Glutamatergic neuron (in vitro differentiated cells): ENCODE measurements around the gene CACNA1D. TPM values are rescaled to one million over a fixed set of nuclear protein-coding genes. Genes with fewer than 3 reads are reported as not detected.

Experiments used
- DNase-seq: peaks from one replicate; pipeline ENCODE4 v3.0.0; 2022
- H3K27ac Mint-ChIP-seq: one replicate; pipeline ENCODE4 v1.8.0; 2020; ENCODE audit warnings: mild to moderate bottlenecking, mixed read lengths, inconsistent platforms; ENCODE audit not compliant: unreplicated experiment
- H3K27me3 Mint-ChIP-seq: one replicate; pipeline ENCODE4 v1.8.0; 2020; ENCODE audit warnings: mild to moderate bottlenecking, moderate library complexity, mixed read lengths, inconsistent platforms; ENCODE audit not compliant: unreplicated experiment
- H3K36me3 Mint-ChIP-seq: one replicate; pipeline ENCODE4 v1.8.0; 2020; ENCODE audit warnings: mild to moderate bottlenecking, mixed read lengths, inconsistent platforms; ENCODE audit not compliant: unreplicated experiment
- H3K4me1 Mint-ChIP-seq: one replicate; pipeline ENCODE4 v1.8.0; 2020; ENCODE audit warnings: mild to moderate bottlenecking, low read depth, mixed read lengths, inconsistent platforms; ENCODE audit not compliant: unreplicated experiment
- H3K4me3 Mint-ChIP-seq: one replicate; pipeline ENCODE4 v1.8.0; 2020; ENCODE audit warnings: mild to moderate bottlenecking, mixed read lengths, inconsistent platforms; ENCODE audit not compliant: unreplicated experiment
- H3K9me3 Mint-ChIP-seq: one replicate; pipeline ENCODE4 v1.8.0; 2020; ENCODE audit warnings: mild to moderate bottlenecking, moderate library complexity, mixed read lengths, inconsistent platforms; ENCODE audit not compliant: unreplicated experiment
- total RNA-seq: library from RNA; stranded (reverse); fragmentation: NEBNext Ultra II Directional; extraction: Animal tissue kit (Norgen Biotek cat#: 25700); gene quantifications from one replicate; pipeline ENCODE4 v1.2.1, GENCODE V29; 2021; ENCODE audit not compliant: unreplicated experiment
- TF ChIP-seq, protein P1 (sequence below): fragments of 200-600 bp; sonication (generic); IDR thresholded peaks from one replicate; pipeline ENCODE4 v1.5.0; 2021; ENCODE audit not compliant: partially characterized antibody, unreplicated experiment

CACNA1D gene
- total RNA-seq, 1 donor from 2014 or later, result 5.0 TPM

DNA sequence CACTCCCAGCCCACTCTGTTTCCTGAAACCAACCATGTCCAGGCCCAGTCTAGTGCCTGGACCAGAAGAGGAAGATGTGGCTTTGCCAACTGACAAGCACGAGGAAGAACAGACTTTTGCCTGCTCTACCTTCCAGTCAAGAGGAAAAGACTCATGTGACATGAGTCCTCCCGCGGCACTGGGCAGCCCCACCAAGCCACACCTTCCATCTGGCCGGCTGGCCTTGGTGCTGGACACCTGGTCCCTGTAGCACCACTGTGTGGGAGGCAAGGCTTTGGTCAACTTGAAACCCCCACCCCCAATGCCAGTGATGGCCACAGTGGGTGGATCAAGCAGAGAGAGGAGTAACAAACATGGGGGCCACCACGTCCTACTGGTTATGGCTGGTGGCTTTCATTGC lies 339.3 kb downstream of the CACNA1D start:
- Mint-ChIP-seq H3K27ac (no peak overlapping the region), H3K36me3 (no peaks in the 10 kb centered on the region), H3K4me1 (peaks cover 3% of the 10 kb centered on the region), H3K9me3 (no peaks in the 10 kb centered on the region), H3K4me3 (no peak overlapping the region), H3K27me3 (no peaks in the 10 kb centered on the region)
- TF ChIP-seq, protein P1, sequence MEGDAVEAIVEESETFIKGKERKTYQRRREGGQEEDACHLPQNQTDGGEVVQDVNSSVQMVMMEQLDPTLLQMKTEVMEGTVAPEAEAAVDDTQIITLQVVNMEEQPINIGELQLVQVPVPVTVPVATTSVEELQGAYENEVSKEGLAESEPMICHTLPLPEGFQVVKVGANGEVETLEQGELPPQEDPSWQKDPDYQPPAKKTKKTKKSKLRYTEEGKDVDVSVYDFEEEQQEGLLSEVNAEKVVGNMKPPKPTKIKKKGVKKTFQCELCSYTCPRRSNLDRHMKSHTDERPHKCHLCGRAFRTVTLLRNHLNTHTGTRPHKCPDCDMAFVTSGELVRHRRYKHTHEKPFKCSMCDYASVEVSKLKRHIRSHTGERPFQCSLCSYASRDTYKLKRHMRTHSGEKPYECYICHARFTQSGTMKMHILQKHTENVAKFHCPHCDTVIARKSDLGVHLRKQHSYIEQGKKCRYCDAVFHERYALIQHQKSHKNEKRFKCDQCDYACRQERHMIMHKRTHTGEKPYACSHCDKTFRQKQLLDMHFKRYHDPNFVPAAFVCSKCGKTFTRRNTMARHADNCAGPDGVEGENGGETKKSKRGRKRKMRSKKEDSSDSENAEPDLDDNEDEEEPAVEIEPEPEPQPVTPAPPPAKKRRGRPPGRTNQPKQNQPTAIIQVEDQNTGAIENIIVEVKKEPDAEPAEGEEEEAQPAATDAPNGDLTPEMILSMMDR, result no peak
- no peak for DNase-seq

DNA sequence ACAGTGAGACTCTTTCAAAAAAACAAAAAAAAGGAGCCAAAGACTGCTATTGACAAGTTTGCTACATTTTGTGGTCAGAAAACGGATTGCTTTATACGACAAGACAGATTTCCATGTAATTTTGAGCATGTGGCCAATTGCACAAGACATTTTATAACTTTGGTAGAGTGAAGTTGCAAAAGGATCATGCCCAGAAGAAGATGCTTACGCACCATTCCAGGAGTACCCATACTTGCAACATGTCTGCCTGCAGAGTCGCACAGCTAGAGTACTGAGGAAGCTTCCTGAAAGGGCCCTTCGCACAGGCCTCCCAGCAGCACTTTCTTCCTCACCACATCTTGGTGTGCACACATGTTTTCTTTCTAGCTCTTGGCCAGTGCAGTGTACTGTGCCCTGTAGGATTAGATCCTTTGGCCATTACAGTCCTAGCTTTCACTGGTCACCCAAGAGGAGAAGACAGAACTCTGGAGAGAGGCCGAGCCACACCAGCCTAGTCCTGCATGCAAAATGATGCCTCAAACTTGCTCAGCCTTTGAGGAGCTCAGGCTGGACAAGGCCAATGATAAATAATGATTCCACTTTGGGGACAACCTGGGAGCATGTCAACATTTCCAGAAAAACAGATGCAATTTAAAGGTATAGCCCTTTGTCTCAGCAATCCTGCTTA lies 340.2 kb downstream of the CACNA1D start:
- TF ChIP-seq, protein P1, result no peak
- Mint-ChIP-seq H3K27ac (no peak overlapping the region), H3K9me3 (no peaks in the 10 kb centered on the region), H3K36me3 (no peaks in the 10 kb centered on the region), H3K4me3 (no peak overlapping the region), H3K4me1 (peaks cover 3% of the 10 kb centered on the region), H3K27me3 (no peaks in the 10 kb centered on the region)
- DNase-seq, result no peak

DNA sequence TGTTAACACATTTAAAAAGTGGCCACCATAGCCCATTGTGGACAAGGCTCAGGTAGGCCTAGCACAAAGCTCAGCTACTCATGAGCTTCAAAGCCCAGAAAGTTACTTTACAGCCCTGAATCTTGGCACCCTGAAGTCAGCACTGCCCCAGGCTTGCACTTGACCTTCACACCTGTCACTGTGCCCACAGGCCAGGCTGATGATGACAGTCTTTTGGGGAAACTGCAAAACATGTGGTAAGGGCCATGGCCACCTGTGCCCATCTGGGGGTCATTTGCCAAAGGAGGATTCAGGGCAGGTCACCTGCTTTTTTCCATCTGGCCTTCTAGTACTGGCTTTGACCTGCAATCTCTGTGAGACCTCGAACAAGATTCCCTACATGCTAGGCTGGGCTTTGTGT lies 340.8 kb downstream of the CACNA1D start:
- H3K4me3 Mint-ChIP-seq, result no peak overlapping the region
- no peaks in the 10 kb centered on the region for H3K9me3 Mint-ChIP-seq
- peaks cover 3% of the 10 kb centered on the region for H3K4me1 Mint-ChIP-seq
- TF ChIP-seq, protein P1, result no peak
- no peak for DNase-seq
- H3K36me3 Mint-ChIP-seq, result no peaks in the 10 kb centered on the region
- H3K27ac Mint-ChIP-seq, result no peak overlapping the region
- no peaks in the 10 kb centered on the region for H3K27me3 Mint-ChIP-seq

DNA sequence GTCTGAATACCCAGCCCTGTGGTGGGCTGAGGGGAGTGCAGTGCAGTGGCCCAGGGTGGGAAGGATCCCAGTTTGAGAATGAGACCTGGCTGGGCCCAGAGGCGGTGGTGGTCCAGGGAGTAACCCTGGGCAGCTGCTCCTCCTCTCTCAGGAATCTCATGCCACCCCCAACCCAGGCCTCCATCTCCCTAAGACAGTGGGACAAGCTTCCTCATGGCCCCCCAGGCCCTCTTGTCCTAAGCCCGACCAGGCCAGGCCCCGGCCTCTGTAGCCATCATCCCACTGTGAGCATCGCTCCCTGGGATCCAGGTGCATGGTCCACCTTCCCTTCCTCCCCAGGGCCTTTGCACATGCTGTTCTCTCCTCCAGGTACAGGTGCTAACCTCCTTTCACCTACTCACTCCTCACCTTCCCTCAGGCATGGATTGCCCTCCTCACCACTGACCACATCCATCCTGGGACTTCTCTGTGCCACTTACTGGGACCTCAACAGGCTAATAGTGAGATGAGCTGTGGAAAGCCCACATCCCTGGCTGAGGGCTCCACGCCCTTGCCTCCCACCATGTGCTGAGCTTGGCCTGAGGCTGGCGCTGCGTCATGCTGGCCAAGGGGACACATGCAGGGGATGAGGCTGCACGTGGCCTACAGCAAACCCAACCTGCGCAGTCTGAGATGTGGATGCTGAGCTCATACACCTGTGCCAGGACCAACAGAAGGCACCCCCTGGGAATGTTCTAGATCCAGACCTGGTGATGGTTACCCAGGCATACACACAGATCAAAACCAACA lies 341.9 kb downstream of the CACNA1D start:
- no peak for DNase-seq
- Mint-ChIP-seq H3K36me3 (no peaks in the 10 kb centered on the region), H3K9me3 (no peaks in the 10 kb centered on the region), H3K27me3 (no peaks in the 10 kb centered on the region), H3K27ac (no peak overlapping the region), H3K4me3 (no peak overlapping the region), H3K4me1 (peaks cover 3% of the 10 kb centered on the region)
- TF ChIP-seq, protein P1, result no peak

DNA sequence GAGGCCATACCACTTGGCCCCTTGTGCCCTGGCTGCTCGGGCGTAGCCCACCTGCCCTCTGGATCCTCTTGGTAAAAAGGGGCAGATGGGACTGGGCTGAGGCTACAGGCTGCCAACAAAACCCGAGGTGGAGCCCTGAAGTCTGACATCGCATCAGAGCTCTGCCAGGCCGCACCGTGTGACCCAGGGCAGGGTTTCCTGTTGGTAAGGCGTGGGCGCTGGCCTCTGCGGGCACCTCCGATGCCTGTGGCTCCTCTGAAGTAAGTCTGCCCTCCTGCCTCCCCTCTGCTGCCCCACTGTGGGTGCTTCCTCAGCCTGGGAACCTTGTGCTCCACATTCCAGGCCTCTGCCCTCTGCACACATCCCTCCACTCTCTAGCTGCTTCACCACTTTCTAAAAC lies 342.9 kb downstream of the CACNA1D start:
- TF ChIP-seq, protein P1, result no peak
- Mint-ChIP-seq H3K4me3 (no peak overlapping the region), H3K27ac (no peak overlapping the region), H3K36me3 (no peaks in the 10 kb centered on the region), H3K4me1 (peaks cover 6% of the 10 kb centered on the region), H3K27me3 (no peaks in the 10 kb centered on the region), H3K9me3 (no peaks in the 10 kb centered on the region)
- no peak for DNase-seq
